Neural cell (in vitro differentiated cells): Measurements from ENCODE around the gene CAT. TPM values are rescaled to one million over a fixed set of nuclear protein-coding genes. Genes with fewer than 3 reads are reported as not detected.

Experiments used
- H2AFZ ChIP-seq: fragments of 200-600, 300-800 bp; sonication (generic), shearing (Covaris generic); 2 replicates; pipeline ENCODE4 v1.6.0; 2014; ENCODE audit warnings: low read depth, mild to moderate bottlenecking, antibody characterized with exemption, low read length, moderate library complexity
- H3F3A ChIP-seq: fragments of 200-600 bp; shearing (Covaris generic); 2 replicates; pipeline ENCODE4 v1.6.1; 2016; ENCODE audit warnings: mild to moderate bottlenecking, moderate library complexity, mixed read lengths, antibody characterized with exemption, low read length; ENCODE audit not compliant: insufficient read depth, poor library complexity, severe bottlenecking
- H3K27ac ChIP-seq: fragments of 200-600, 300-800 bp; sonication (generic), shearing (Covaris generic); 2 replicates; pipeline ENCODE4 v1.5.1; 2014; ENCODE audit warnings: mild to moderate bottlenecking, low read length, moderate library complexity
- H3K27me3 ChIP-seq: fragments of 300-800, 200-600 bp; sonication (generic), shearing (Covaris generic); 2 replicates; pipeline ENCODE4 v1.6.0; 2014; ENCODE audit warnings: mild to moderate bottlenecking, low read depth, low read length, moderate library complexity; ENCODE audit not compliant: insufficient read depth
- H3K36me3 ChIP-seq: fragments of 300-800, 200-600 bp; sonication (generic), shearing (Covaris generic); 2 replicates; pipeline ENCODE4 v1.5.1; 2014; ENCODE audit warnings: mild to moderate bottlenecking, antibody characterized with exemption, low read length, moderate library complexity; ENCODE audit not compliant: insufficient read depth
- H3K4me2 ChIP-seq: fragments of 300-800, 200-600 bp; sonication (generic), shearing (Covaris generic); 2 replicates; pipeline ENCODE4 v1.6.0; 2014; ENCODE audit warnings: mild to moderate bottlenecking, low read length
- H3K4me3 ChIP-seq: fragments of 300-800, 200-600 bp; sonication (generic), shearing (Covaris generic); 2 replicates; pipeline ENCODE4 v1.5.1; 2014; ENCODE audit warnings: mild to moderate bottlenecking, low read length, moderate library complexity
- H3K79me2 ChIP-seq: fragments of 200-600 bp; shearing (Covaris generic); replicated peaks from 2 replicates; pipeline ENCODE4 v1.6.0; 2014; ENCODE audit warnings: mild to moderate bottlenecking, low read length, moderate library complexity; ENCODE audit not compliant: insufficient read depth
- H3K9ac ChIP-seq: fragments of 300-800, 200-600 bp; sonication (generic), shearing (Covaris generic); 2 replicates; pipeline ENCODE4 v1.6.1; 2016; ENCODE audit warnings: mild to moderate bottlenecking, low read length, mixed read lengths
- H3K9me2 ChIP-seq: fragments of 200-600 bp; shearing (Covaris generic); 2 replicates; pipeline ENCODE4 v1.6.1; 2016; ENCODE audit warnings: mild to moderate bottlenecking, low read length, mixed read lengths; ENCODE audit not compliant: insufficient read depth
- H3K9me3 ChIP-seq: fragments of 200-600, 300-800 bp; sonication (generic), shearing (Covaris generic); 2 replicates; pipeline ENCODE4 v1.6.1; 2016; ENCODE audit warnings: mild to moderate bottlenecking, mixed run types, low read length, moderate library complexity, mixed read lengths
- H4K20me1 ChIP-seq: fragments of 200-600 bp; shearing (Covaris generic); 2 replicates; pipeline ENCODE4 v1.6.1; 2016; ENCODE audit warnings: mild to moderate bottlenecking, mixed run types; ENCODE audit not compliant: insufficient read depth
- EP300 ChIP-seq: fragments of 450-650 bp; conservative IDR thresholded peaks from 2 replicates; pipeline ENCODE4 v1.6.1; 2014; ENCODE audit warnings: antibody characterized with exemption, mild to moderate bottlenecking, moderate library complexity; ENCODE audit not compliant: poor library complexity, severe bottlenecking
- EZH2 ChIP-seq: fragments of 200-600, 300-800 bp; shearing (Covaris generic), sonication (generic); IDR thresholded peaks from 2 replicates; pipeline ENCODE4 v1.6.1; 2014; ENCODE audit warnings: antibody characterized with exemption, low read length, borderline replicate concordance, mild to moderate bottlenecking; ENCODE audit not compliant: insufficient read depth, poor library complexity, severe bottlenecking
- MXI1 ChIP-seq: fragments of 450-650 bp; conservative IDR thresholded peaks from 2 replicates; pipeline ENCODE4 v1.6.1; 2014; ENCODE audit warnings: antibody characterized with exemption, mild to moderate bottlenecking; ENCODE audit not compliant: poor library complexity, severe bottlenecking
- POLR2AphosphoS5 ChIP-seq: IDR thresholded peaks from 2 replicates; pipeline ENCODE4 v1.6.1; 2012
- RAD21 ChIP-seq: fragments of 450-650 bp; conservative IDR thresholded peaks from 2 replicates; pipeline ENCODE4 v1.6.1; 2014; ENCODE audit warnings: antibody characterized with exemption, mild to moderate bottlenecking, moderate library complexity
- SMC3 ChIP-seq: fragments of 450-650 bp; conservative IDR thresholded peaks from 2 replicates; pipeline ENCODE4 v1.6.1; 2014; ENCODE audit warnings: antibody characterized with exemption, mild to moderate bottlenecking, moderate library complexity; ENCODE audit not compliant: poor library complexity
- TAF1 ChIP-seq: IDR thresholded peaks from 2 replicates; pipeline ENCODE4 v1.6.1; 2012; ENCODE audit warnings: low read depth
- polyA plus RNA-seq: library from polyadenylated mRNA; depleted of rRNA; stranded (reverse); fragments of >200 nt; gene quantifications from 2 replicates; pipeline ENCODE4 v1.2.3, GENCODE V29; 2014
- TF ChIP-seq, protein P1 (sequence below): fragments of 450-650 bp; IDR thresholded peaks from 2 replicates; pipeline ENCODE4 v1.5.1; 2014; ENCODE audit warnings: antibody characterized with exemption, mild to moderate bottlenecking, moderate library complexity; ENCODE audit not compliant: poor library complexity, severe bottlenecking
- TF ChIP-seq, protein P2 (sequence below): IDR thresholded peaks from 2 replicates; pipeline ENCODE4 v1.6.1; 2012; ENCODE audit warnings: borderline replicate concordance

Gene CAT
- polyA plus RNA-seq, 1 donor from 2014 or later = 40.1 TPM

DNA sequence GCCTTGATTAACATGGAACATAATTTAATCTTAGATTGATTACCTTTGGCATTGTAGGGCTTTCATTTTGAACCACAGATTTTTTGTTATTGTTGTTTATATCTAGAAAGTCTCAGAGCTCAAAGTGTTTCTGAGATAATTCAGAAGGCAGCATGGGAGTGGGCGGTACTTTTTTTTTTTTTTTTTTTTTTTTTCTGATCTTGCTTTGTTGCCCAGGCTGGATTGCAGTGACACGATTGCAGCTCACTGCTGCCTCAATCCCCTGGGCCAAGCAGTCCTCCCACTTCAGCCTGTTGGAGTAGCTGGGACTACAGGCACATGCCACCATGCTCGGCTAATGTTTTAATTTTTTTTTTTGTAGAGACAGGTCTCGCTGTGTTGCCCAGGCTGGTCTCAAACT is 21.5 kb downstream of the CAT start:
- no peak for TF ChIP-seq TAF1
- no peak for TF ChIP-seq POLR2AphosphoS5
- TF ChIP-seq, protein P1, sequence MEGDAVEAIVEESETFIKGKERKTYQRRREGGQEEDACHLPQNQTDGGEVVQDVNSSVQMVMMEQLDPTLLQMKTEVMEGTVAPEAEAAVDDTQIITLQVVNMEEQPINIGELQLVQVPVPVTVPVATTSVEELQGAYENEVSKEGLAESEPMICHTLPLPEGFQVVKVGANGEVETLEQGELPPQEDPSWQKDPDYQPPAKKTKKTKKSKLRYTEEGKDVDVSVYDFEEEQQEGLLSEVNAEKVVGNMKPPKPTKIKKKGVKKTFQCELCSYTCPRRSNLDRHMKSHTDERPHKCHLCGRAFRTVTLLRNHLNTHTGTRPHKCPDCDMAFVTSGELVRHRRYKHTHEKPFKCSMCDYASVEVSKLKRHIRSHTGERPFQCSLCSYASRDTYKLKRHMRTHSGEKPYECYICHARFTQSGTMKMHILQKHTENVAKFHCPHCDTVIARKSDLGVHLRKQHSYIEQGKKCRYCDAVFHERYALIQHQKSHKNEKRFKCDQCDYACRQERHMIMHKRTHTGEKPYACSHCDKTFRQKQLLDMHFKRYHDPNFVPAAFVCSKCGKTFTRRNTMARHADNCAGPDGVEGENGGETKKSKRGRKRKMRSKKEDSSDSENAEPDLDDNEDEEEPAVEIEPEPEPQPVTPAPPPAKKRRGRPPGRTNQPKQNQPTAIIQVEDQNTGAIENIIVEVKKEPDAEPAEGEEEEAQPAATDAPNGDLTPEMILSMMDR = no peak
- TF ChIP-seq RAD21 = no peak
- TF ChIP-seq EP300 = no peak
- TF ChIP-seq SMC3 = no peak
- TF ChIP-seq MXI1 = no peak
- TF ChIP-seq, protein P2, sequence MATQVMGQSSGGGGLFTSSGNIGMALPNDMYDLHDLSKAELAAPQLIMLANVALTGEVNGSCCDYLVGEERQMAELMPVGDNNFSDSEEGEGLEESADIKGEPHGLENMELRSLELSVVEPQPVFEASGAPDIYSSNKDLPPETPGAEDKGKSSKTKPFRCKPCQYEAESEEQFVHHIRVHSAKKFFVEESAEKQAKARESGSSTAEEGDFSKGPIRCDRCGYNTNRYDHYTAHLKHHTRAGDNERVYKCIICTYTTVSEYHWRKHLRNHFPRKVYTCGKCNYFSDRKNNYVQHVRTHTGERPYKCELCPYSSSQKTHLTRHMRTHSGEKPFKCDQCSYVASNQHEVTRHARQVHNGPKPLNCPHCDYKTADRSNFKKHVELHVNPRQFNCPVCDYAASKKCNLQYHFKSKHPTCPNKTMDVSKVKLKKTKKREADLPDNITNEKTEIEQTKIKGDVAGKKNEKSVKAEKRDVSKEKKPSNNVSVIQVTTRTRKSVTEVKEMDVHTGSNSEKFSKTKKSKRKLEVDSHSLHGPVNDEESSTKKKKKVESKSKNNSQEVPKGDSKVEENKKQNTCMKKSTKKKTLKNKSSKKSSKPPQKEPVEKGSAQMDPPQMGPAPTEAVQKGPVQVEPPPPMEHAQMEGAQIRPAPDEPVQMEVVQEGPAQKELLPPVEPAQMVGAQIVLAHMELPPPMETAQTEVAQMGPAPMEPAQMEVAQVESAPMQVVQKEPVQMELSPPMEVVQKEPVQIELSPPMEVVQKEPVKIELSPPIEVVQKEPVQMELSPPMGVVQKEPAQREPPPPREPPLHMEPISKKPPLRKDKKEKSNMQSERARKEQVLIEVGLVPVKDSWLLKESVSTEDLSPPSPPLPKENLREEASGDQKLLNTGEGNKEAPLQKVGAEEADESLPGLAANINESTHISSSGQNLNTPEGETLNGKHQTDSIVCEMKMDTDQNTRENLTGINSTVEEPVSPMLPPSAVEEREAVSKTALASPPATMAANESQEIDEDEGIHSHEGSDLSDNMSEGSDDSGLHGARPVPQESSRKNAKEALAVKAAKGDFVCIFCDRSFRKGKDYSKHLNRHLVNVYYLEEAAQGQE = no peak
- TF ChIP-seq EZH2 = no peak
- H3K9me3 ChIP-seq = no peaks in the 10 kb centered on the region
- H3K4me2 ChIP-seq = no peak overlapping the region
- no peak overlapping the region for H3K9ac ChIP-seq
- no peaks in the 10 kb centered on the region for H3F3A ChIP-seq
- no peak overlapping the region for H2AFZ ChIP-seq
- H4K20me1 ChIP-seq = no peaks in the 10 kb centered on the region
- no peaks in the 10 kb centered on the region for H3K36me3 ChIP-seq
- H3K79me2 ChIP-seq = no peaks in the 10 kb centered on the region
- no peaks in the 10 kb centered on the region for H3K9me2 ChIP-seq
- no peak overlapping the region for H3K27ac ChIP-seq
- no peak overlapping the region for H3K4me3 ChIP-seq
- H3K27me3 ChIP-seq = no peaks in the 10 kb centered on the region

DNA sequence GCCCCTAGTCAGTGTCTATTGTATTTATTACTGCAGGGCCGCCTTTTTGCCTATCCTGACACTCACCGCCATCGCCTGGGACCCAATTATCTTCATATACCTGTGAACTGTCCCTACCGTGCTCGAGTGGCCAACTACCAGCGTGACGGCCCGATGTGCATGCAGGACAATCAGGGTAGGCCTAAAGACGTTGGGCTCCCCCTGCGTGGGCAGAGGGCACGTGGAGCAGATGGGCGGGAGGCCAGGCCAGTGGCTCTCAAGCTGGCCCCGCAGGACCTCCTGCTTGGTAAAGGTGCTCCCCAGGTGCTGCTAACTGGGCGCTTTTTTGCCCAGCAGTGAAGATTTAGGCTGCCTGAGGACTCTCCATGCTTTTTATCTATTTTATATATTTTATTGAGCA is 22.5 kb downstream of the CAT start:
- Histone ChIP-seq H3K9ac (no peak overlapping the region), H3K9me3 (no peaks in the 10 kb centered on the region), H3K79me2 (no peaks in the 10 kb centered on the region), H2AFZ (no peak overlapping the region), H3K36me3 (no peaks in the 10 kb centered on the region), H3K27me3 (no peaks in the 10 kb centered on the region), H3F3A (no peaks in the 10 kb centered on the region), H3K27ac (no peak overlapping the region), H4K20me1 (no peaks in the 10 kb centered on the region), H3K4me3 (no peak overlapping the region), H3K9me2 (no peaks in the 10 kb centered on the region), H3K4me2 (no peak overlapping the region)
- TF ChIP-seq SMC3 (no peak), MXI1 (no peak), TAF1 (no peak), EZH2 (no peak), POLR2AphosphoS5 (no peak), EP300 (no peak), RAD21 (no peak)
- TF ChIP-seq, protein P1 = no peak
- TF ChIP-seq, protein P2 = no peak
